SKM-1 treated with dmso at 0.1 percent for 144 hours (cell line): Measurements from ENCODE around the gene CALD1.

Experiments used
- DNase-seq: peaks from one replicate; lab custom pipeline; 2025; ENCODE audit not compliant: unreplicated experiment; lab: John Stamatoyannopoulos, UW

Gene CALD1

DNA sequence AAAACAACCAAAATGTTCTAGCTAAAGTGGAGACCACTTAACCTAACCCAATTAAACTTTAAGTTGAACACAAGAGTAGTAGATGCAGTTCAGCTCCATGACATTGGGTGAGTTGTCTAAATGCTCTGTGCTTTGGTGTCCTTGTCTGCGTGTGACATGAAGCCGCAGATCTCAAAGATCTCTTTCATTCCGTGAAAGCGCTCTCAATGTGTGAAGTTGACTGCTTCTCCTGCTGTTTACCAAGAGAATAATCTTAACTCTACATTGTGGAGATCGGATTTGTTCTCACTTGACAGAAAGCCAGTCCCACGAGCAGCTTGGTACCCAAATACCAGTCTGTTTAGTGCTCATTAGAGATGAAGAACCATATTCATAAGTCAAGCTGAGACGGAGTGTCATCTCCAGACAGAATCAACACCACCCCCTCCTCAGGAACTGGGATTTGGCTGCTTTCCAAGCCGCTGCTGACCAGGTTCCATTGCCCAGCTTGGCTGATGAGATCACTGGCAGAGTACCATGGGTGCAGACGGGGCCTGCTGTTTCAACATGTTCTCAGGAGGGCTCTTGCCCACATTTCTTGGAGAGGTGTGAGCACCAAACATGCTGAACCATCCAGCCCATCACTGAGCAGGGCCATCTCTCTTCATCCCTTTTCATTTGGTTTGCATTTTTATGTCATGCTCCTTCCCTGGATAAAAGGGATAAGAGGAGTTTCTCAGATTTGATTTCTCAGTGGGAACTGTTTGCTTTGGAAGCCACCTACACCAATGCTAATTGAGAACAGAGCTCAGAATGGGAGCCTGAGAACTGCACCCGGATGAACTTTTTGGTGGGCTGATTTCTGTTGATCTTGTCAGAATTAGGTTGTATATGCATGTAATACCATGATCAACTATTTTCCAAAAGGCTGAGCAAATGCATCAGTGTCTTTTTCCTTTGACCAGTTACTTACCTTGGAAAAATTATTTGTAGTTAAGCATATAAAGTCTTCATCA is 111.1 kb downstream of the CALD1 start:
- DNase-seq: no peak

- DNase-seq: no peak
Measured at GRCh38 chr7:134891262-134891695, 111.8 kb downstream of the CALD1 start.

GRCh38 chr7:134891696-134892678 is 112.6 kb downstream of the CALD1 start:
- no peak for DNase-seq

DNA sequence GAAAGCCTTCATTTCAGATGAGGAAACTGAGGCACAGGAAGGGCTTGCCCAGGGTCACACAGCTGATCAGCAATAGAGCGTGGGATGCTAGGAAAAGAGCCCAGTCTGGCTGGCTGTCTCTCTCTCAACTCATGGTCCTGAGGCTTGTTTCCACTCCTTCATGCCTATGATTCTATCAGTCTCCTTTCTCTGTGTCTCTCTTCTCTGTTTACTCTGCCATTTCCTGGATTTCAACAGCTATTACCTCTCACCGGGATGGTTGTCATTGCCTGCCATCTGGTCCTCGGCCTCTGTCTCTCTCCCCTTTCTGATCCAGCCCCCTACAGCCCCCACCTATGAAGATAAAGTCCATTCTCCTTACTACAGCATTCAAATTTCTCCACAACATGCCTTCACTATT is 113.5 kb downstream of the CALD1 start:
- DNase-seq: no peak

DNA sequence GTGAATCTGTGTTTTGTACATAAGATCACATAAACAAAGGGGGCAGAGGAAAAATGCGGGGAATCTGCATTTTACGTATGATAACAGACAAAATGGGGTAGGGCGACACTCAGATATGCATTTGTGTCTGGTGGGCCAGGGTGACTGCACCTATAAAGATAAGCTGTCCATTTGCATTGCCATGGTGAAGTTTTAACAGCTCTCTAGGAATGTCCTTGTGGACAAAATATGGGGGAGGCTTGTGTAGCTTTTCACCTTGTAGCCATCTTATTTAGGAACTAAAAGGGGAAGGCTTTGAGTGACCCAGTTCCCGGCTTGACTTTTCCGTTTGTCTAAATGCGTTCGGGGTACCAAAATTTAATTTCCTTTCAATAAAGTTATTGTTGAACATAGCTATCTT is 114.5 kb downstream of the CALD1 start:
- no peak for DNase-seq

GRCh38 chr7:134894928-134895327 is 115.5 kb downstream of the CALD1 start:
- no peak for DNase-seq

- DNase-seq: no peak
Measured at GRCh38 chr7:134896073-134896472, 116.6 kb downstream of the CALD1 start.

DNA sequence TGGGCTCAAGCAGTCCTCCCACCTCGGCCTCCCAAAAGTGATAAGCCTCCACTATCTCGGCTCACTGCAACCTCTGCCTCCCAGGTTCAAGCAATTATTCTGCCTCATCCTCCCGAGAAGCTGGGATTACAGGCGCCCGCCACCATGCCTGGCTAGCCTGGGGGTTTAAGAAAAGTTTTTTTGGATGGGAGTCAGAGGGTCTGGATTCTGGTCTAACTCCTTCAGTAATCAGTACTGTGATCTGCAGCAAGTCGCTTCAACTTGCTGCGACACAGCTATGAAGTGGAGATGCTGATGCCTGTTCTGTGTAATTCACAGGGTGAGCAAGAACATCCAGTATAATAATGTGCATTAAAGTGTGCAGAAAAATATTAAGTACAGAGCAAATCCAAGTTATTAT is 118.5 kb downstream of the CALD1 start:
- DNase-seq: no peak

GRCh38 chr7:134899729-134900128 is 120.3 kb downstream of the CALD1 start:
- DNase-seq: no peak

- DNase-seq: no peak
Measured at GRCh38 chr7:134900166-134900982, 120.9 kb downstream of the CALD1 start.

GRCh38 chr7:134901389-134902020 is 122.1 kb downstream of the CALD1 start:
- DNase-seq: no peak

DNA sequence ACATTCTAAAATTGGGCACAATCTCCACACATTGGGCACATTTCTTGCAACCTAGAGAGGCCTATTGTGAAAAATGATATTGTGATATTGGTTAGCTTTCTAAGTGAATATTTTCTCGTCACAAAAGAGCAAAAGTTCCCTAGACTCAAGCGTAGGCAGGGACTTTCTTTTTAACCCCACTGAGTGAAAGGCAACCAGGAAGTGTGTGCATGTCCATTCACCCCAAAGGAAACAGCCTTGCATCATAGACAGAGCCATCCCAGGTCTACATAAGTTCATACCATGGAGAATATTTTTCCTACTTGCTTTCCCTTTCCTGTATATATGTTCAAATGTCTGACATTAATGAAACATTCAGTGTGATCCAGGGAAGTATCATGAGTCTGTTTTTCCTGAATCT is 122.6 kb downstream of the CALD1 start:
- no peak for DNase-seq

- DNase-seq: no peak
Measured at GRCh38 chr7:134903073-134903790, 123.8 kb downstream of the CALD1 start.

- no peak for DNase-seq
Measured at GRCh38 chr7:134905375-134905774, 125.9 kb downstream of the CALD1 start.

GRCh38 chr7:134907000-134907399 is 127.6 kb downstream of the CALD1 start:
- DNase-seq: no peak

DNA sequence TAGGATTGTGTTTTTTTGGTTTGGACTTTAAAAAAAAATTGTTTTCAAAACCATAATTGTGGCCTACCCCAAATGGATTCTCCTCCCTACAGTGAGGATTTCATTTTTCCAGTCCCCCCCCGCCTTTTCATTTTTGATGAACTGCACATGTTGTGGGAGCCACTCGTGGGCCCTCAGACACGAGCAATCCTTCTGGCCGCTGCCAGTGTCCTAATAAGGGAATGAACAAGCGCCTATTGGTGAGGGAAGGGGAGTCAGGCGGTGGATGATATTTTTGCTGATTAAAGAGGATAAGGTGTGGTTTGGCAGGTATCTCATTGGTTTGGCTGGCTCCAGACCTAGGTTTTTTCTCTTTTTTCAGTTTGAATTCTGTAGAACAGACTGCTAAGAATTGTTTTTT is 128.2 kb downstream of the CALD1 start:
- no peak for DNase-seq

DNA sequence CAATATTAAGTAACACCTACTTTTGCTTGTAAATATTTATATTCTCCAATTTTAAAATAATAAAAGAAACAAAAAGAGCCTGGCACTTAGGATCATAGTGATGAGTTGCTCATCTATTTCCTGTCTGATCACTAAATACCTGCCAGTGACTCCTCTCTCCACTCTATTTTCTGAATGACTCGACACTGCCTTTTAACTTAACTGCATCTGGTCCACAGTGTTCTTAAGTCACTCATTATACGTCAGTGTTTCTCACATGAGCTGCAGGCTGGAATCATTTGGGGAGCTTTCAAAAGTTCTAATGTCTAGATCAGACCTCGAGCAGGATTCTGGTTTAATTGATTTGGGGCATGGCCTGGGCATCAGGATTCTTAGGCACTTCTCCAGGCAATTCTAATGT is 128.9 kb downstream of the CALD1 start:
- DNase-seq: no peak

DNA sequence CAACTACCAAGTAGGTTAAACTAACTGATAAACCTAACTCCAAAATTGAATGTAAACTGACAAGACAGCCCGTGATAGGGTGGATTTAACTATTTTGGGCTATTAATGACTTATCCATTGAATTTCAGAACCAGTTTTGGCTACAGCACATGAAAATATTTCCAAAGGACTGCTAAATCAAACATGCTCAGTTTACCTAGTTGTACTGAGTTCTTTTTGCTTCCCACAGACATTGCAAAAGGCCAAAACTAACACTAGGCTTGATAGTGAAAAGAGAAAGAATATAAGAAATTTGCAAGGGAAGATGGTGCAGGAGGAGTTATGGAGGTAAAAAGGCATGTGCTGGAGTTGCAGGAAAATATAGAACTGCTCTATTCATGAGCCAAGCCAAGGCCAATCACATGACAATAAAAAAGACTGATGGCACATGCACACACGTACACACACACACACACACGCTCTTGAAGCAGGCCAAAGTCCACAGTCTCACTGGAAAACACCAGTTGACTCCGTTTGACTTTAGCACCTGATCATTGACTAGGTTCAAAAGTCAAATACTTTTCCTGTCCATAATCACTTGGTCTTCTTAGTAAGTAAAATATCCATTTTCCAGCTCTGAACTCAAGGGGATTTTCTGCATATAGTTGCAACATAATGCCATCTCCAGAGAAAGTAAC is 130.9 kb downstream of the CALD1 start:
- DNase-seq: no peak

DNA sequence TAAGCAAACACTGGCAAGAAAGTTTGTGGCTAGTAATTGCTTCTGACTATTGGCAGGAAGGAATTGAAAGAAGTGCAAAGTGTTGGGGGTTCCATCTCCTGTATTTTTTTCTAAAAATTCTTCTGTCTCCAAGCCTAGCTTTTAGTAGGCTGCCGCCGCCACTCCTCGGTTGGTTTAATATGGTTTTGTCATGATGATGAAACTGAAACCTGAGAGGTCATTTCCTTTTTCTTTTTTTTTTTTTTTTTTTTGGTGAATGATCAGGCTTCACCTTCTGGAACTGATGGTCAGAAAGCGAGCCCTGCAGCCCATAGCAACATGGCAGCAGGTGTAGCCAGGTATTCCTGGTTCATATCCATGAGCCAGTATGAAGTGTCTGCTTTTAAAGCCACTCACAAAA is 131.5 kb downstream of the CALD1 start:
- no peak for DNase-seq
